ENCODE results near the gene HOXA2. TPM values are rescaled to one million over a fixed set of nuclear protein-coding genes. Genes with fewer than 3 reads are reported as not detected.

HOXA2 gene
- total and polyA plus RNA-seq, 2 donors (not counting 1 experiment from before 2014, with no cell fraction given): 1.3 to 2.6 TPM

- no peaks in the 10 kb centered on the region for H3K4me1 ChIP-seq (ENCODE audit: control insufficient read depth, extremely low read depth, insufficient read depth, low read length)
- no peak for DNase-seq (ENCODE audit: low read depth in 2 of 2)
- peak overlapping the region; percentile 27 for H2AFZ ChIP-seq (ENCODE audit: low read length)
- H3K27ac ChIP-seq (ENCODE audit: insufficient read depth, low read length): no peak overlapping the region
- H3K4me2 ChIP-seq (ENCODE audit: extremely low read depth, insufficient read depth, low read length): peak overlapping the region; percentile 64
- no peak for TF ChIP-seq EZH2 (IDR thresholded peaks at IDR 0.05; ENCODE audit: low read length, missing control alignments)
- peak overlapping the region; percentile 9 for H3K9ac ChIP-seq (ENCODE audit: insufficient read depth, low read length)
- peak overlapping the region; percentile 33 to 93 (median 69) for H3K4me3 ChIP-seq (replicated peaks in 1 of 4; ENCODE audit: control extremely low read depth in 1 of 4, insufficient read depth in 1 of 4, low read depth in 3 of 4, low read length in 4 of 4)
- no peaks in the 10 kb centered on the region for H3K27me3 ChIP-seq (ENCODE audit: control insufficient read depth, insufficient read depth, low read length)
- H3K9me3 ChIP-seq (ENCODE audit: control insufficient read depth, insufficient read depth, low read depth, low read length): no peaks in the 10 kb centered on the region
- H3K36me3 ChIP-seq (ENCODE audit: control insufficient read depth, insufficient read depth, low read length): no peaks in the 10 kb centered on the region
- H3K79me2 ChIP-seq (ENCODE audit: control insufficient read depth, insufficient read depth, low read length): peaks cover 41% of the 10 kb centered on the region
- no peaks in the 10 kb centered on the region for H4K20me1 ChIP-seq (ENCODE audit: control insufficient read depth, extremely low read depth, insufficient read depth, low read length)
Measured at GRCh38 chr7:27095050-27095896, 7.2 kb downstream of the HOXA2 start.

DNA sequence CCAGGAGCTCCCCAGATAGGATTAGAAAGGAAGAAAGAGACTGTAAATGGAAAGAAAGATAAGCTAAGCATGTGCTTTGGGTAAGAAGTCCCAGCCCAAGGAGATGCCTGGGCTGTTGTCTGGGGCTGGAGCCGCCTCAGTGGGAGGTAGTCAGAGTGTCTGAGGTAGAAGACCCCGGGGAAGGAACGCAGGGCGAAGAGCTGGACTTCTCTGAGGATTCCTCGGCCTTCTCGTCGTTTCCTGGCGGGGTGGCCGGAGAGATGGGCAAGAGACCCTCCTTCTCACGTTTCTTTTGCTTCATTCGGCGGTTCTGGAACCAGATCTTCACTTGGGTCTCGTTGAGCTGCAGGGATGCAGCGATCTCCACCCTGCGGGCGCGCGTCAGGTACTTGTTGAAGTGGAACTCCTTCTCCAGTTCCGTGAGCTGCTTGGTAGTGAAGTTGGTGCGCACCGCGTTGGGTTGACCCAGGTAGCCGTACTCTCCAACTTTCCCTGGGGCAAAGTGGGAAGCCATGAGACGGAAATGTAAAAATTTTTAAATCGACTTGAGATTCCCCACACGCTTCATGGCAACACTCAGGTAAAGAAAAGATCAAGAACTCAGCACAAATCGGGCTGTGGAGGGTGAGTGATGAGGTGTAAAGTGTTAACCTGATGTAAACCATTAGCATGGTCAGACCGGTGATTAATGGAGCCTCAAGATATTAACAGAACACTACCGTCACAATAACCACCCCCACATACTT lies 8.0 kb downstream of the HOXA2 start:
- Histone ChIP-seq H3K4me3 (replicated peaks in 1 of 4; ENCODE audit: control extremely low read depth in 1 of 4, insufficient read depth in 1 of 4, low read depth in 3 of 4, low read length in 4 of 4) (peak overlapping the region in 1 of 4 experiments; percentile 93), H3K9ac (ENCODE audit: insufficient read depth, low read length) (no peak overlapping the region), H3K27me3 (ENCODE audit: control insufficient read depth, insufficient read depth, low read length) (no peaks in the 10 kb centered on the region), H3K27ac (ENCODE audit: insufficient read depth, low read length) (no peak overlapping the region), H3K9me3 (ENCODE audit: control insufficient read depth, insufficient read depth, low read depth, low read length) (no peaks in the 10 kb centered on the region), H2AFZ (ENCODE audit: low read length) (no peak overlapping the region), H3K4me2 (ENCODE audit: extremely low read depth, insufficient read depth, low read length) (no peak overlapping the region), H3K36me3 (ENCODE audit: control insufficient read depth, insufficient read depth, low read length) (no peaks in the 10 kb centered on the region), H3K79me2 (ENCODE audit: control insufficient read depth, insufficient read depth, low read length) (peaks cover 33% of the 10 kb centered on the region), H4K20me1 (ENCODE audit: control insufficient read depth, extremely low read depth, insufficient read depth, low read length) (no peaks in the 10 kb centered on the region), H3K4me1 (ENCODE audit: control insufficient read depth, extremely low read depth, insufficient read depth, low read length) (no peaks in the 10 kb centered on the region)
- DNase-seq (ENCODE audit: low read depth in 2 of 2): no peak
- no peak for TF ChIP-seq EZH2 (IDR thresholded peaks at IDR 0.05; ENCODE audit: low read length, missing control alignments)
- TF ChIP-seq CTCF (conservative IDR thresholded peaks at IDR 0.05 in 1 of 2, IDR thresholded peaks at IDR 0.05 in 1 of 2; ENCODE audit: low read depth in 1 of 2, low read length in 2 of 2): no peak

- Histone ChIP-seq H3K4me2 (ENCODE audit: extremely low read depth, insufficient read depth, low read length) (no peak overlapping the region), H3K9me3 (ENCODE audit: control insufficient read depth, insufficient read depth, low read depth, low read length) (no peaks in the 10 kb centered on the region), H3K4me3 (replicated peaks in 1 of 4; ENCODE audit: control extremely low read depth in 1 of 4, insufficient read depth in 1 of 4, low read depth in 3 of 4, low read length in 4 of 4) (no peak overlapping the region), H3K9ac (ENCODE audit: insufficient read depth, low read length) (no peak overlapping the region), H3K27ac (ENCODE audit: insufficient read depth, low read length) (no peak overlapping the region), H4K20me1 (ENCODE audit: control insufficient read depth, extremely low read depth, insufficient read depth, low read length) (no peaks in the 10 kb centered on the region), H2AFZ (ENCODE audit: low read length) (no peak overlapping the region), H3K27me3 (ENCODE audit: control insufficient read depth, insufficient read depth, low read length) (no peaks in the 10 kb centered on the region), H3K79me2 (ENCODE audit: control insufficient read depth, insufficient read depth, low read length) (peaks cover 22% of the 10 kb centered on the region), H3K4me1 (ENCODE audit: control insufficient read depth, extremely low read depth, insufficient read depth, low read length) (no peaks in the 10 kb centered on the region), H3K36me3 (ENCODE audit: control insufficient read depth, insufficient read depth, low read length) (no peaks in the 10 kb centered on the region)
- TF ChIP-seq EZH2 (IDR thresholded peaks at IDR 0.05; ENCODE audit: low read length, missing control alignments): no peak
- TF ChIP-seq CTCF (conservative IDR thresholded peaks at IDR 0.05 in 1 of 2, IDR thresholded peaks at IDR 0.05 in 1 of 2; ENCODE audit: low read depth in 1 of 2, low read length in 2 of 2): no peak
- DNase-seq (ENCODE audit: low read depth in 2 of 2): no peak
Measured at GRCh38 chr7:27093184-27093895, 9.1 kb downstream of the HOXA2 start.
